Fibroblast of pulmonary artery (primary cell): ENCODE data around the gene NPEPL1.

Experiments used
- DNase-seq: peaks from one replicate; pipeline ENCODE4 v3.0.0-alpha.2; 2010; ENCODE audit warnings: low read depth
- H3K4me3 ChIP-seq: replicated peaks from 2 replicates; pipeline ENCODE4 v1.5.1; 2011; ENCODE audit warnings: low read depth, mild to moderate bottlenecking, control low read depth, low read length, moderate library complexity
- CTCF ChIP-seq: IDR thresholded peaks from 2 replicates; pipeline ENCODE4 v1.5.1; 2011; ENCODE audit warnings: mild to moderate bottlenecking, control low read depth, low read length, inconsistent platforms; ENCODE audit errors: missing control alignments

The NPEPL1 gene

GRCh38 chr20:58707770-58708169 lies 15.2 kb downstream of the NPEPL1 start:
- DNase-seq = no peak
- TF ChIP-seq CTCF = no peak
- H3K4me3 ChIP-seq = no peak overlapping the region

- TF ChIP-seq CTCF = no peak
- DNase-seq = no peak
- H3K4me3 ChIP-seq = no peak overlapping the region
These were observed 15.8 kb downstream of the NPEPL1 start for GRCh38 chr20:58708246-58708931.

GRCh38 chr20:58709013-58709702 lies 16.6 kb downstream of the NPEPL1 start:
- H3K4me3 ChIP-seq = no peak overlapping the region
- DNase-seq = no peak
- no peak for TF ChIP-seq CTCF

DNA sequence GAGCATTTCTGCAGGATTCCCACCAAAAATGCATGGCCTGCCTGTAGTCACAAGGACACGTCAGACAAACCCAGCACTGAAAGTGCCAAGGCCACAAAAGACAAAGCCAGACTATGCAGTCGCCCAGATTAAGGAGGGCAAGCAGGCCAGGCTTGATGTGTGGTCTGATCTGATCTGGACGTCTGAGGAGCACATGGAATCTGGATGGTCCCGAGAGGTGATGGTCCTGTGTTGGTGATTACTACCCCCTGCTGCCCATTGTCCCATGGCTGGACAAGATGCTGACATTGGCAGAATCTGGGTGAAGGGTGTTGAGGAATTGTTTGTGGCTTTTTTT lies 17.1 kb downstream of the NPEPL1 start:
- H3K4me3 ChIP-seq = no peak overlapping the region
- TF ChIP-seq CTCF = no peak
- DNase-seq = no peak

GRCh38 chr20:58710481-58711265 lies 18.1 kb downstream of the NPEPL1 start:
- no peak overlapping the region for H3K4me3 ChIP-seq
- no peak for DNase-seq
- TF ChIP-seq CTCF = no peak

DNA sequence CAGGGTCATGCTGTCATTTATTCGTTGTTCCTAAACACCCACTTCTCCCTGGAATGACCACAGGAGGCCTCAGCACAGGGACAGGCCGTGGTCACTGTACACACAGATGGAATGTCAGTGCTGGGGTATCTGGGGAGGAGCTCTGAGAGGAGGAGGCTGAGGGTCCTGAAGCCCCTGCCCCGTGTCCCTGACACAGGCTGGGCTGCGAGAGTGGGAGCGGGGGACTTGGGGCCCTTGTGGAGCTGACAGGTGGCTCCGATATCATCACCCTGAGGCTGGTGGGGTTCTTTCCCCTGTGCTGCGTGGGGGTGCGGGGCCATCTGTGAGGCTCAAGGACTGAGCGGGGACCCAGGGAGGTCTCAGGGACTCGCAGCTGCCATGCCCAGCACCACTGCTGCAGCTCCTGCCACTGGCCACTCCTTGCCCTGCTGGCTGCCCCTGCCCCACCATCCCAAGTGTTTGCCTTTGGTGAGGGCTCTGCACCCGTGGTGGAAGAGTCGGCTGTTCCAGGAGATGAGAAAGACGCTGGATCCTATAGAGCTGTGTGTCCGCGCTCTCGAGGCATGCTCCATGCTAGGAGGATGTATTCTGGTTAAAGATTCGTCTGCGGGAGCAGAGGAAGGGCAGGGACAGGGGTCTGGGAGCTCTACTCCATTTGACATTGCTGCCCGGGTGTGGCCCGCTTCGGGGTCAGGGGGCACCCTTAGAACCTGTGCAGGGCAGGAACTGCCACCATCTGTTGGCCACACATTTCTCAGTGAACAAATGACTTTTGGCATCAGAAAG lies 18.9 kb downstream of the NPEPL1 start:
- no peak overlapping the region for H3K4me3 ChIP-seq
- DNase-seq = no peak
- TF ChIP-seq CTCF = no peak
